H1 (cell line): Measurements from ENCODE around the gene SLC25A38. TPM values are rescaled to one million over a fixed set of nuclear protein-coding genes. Genes with fewer than 3 reads are reported as not detected.

ENCODE experiments used
- CTCF ChIA-PET: fragments of 300-600 bp; sonication (Branson Sonifier 250); formaldehyde crosslinking; loops from one replicate; lab custom pipeline; 2021; ENCODE audit not compliant: partially characterized antibody; lab: Charles Lee
- POLR2A ChIA-PET: fragments of 300-600 bp; sonication (Branson Sonifier 250); formaldehyde crosslinking; loops from one replicate; lab custom pipeline; 2021; ENCODE audit warnings: inconsistent platforms; ENCODE audit not compliant: partially characterized antibody; lab: Charles Lee
- DNase-seq, 2 experiments: peaks; one replicate each; pipeline versions ENCODE4 v3.0.0 to v3.0.0-alpha.2; 2010 to 2022; ENCODE audit warnings: low spot score in 2 of 2, low read depth in 1 of 2, mixed read lengths in 1 of 2
- FAIRE-seq: peaks from 2 replicates; lab custom pipeline; 2011; peaks lifted over from hg19 to GRCh38; lab: Jason Lieb, UNC
- H2AFZ ChIP-seq: 2 replicates; pipeline ENCODE4 v1.8.1; 2012; ENCODE audit warnings: low read length, inconsistent platforms
- H2AK5ac ChIP-seq: 2 replicates; pipeline ENCODE4 v1.6.1; 2013; ENCODE audit warnings: low read depth, low read length
- H2BK120ac ChIP-seq: replicated peaks from 2 replicates; pipeline ENCODE3; 2013; ENCODE audit warnings: low read depth, low read length, inconsistent platforms
- H2BK12ac ChIP-seq: 2 replicates; pipeline ENCODE4 v1.6.1; 2013; ENCODE audit warnings: low read depth, low read length
- H2BK15ac ChIP-seq: 2 replicates; pipeline ENCODE4 v1.6.1; 2013; ENCODE audit warnings: low read length
- H2BK20ac ChIP-seq: 2 replicates; pipeline ENCODE4 v1.6.1; 2013; ENCODE audit warnings: low read length
- H2BK5ac ChIP-seq: 2 replicates; pipeline ENCODE4 v1.6.1; 2013; ENCODE audit warnings: low read depth, low read length
- H3K14ac ChIP-seq: 2 replicates; pipeline ENCODE4 v1.6.1; 2013; ENCODE audit warnings: inconsistent platforms; ENCODE audit not compliant: insufficient read length
- H3K18ac ChIP-seq: 2 replicates; pipeline ENCODE4 v1.6.1; 2013; ENCODE audit warnings: low read length; ENCODE audit errors: extremely low read depth
- H3K23ac ChIP-seq: 2 replicates; pipeline ENCODE4 v1.6.1; 2013; ENCODE audit warnings: inconsistent platforms; ENCODE audit not compliant: insufficient read length
- H3K23me2 ChIP-seq: 2 replicates; pipeline ENCODE4 v1.6.1; 2013; ENCODE audit warnings: low read depth, low read length
- H3K27ac ChIP-seq: 2 replicates; pipeline ENCODE4 v1.6.1; 2011; ENCODE audit warnings: low read depth, low read length, inconsistent platforms
- H3K27me3 ChIP-seq, 4 experiments: replicated peaks in 1 of 4; 1 replicate in 1 of 4; 2 replicates in 3 of 4; pipeline versions ENCODE4 v1.6.1 to v1.8.1; 2011 to 2013; ENCODE audit warnings: low read length in 3 of 4, mild to moderate bottlenecking in 3 of 4, inconsistent platforms in 2 of 4, mixed read lengths in 2 of 4, moderate library complexity in 1 of 4; ENCODE audit not compliant: control insufficient read depth in 3 of 4, insufficient read depth in 3 of 4; ENCODE audit errors: extremely low read depth in 1 of 4
- H3K36me3 ChIP-seq, 4 experiments: 2 replicates each; pipeline versions ENCODE4 v1.6.1 to v1.8.1; 2011 to 2013; ENCODE audit warnings: mild to moderate bottlenecking in 4 of 4, low read length in 3 of 4, moderate library complexity in 2 of 4, control low read depth in 1 of 4, inconsistent platforms in 1 of 4; ENCODE audit not compliant: insufficient read depth in 4 of 4, control insufficient read depth in 2 of 4
- H3K4ac ChIP-seq: replicated peaks from 2 replicates; pipeline ENCODE3; 2013; ENCODE audit warnings: low read length, low read depth, mixed read lengths, inconsistent platforms; ENCODE audit not compliant: insufficient read length
- H3K4me1 ChIP-seq, 4 experiments: replicated peaks in 1 of 4; 1 replicate in 1 of 4; 2 replicates in 3 of 4; pipeline versions ENCODE4 v1.6.1 to v1.8.1; 2011 to 2013; ENCODE audit warnings: low read length in 3 of 4, inconsistent platforms in 2 of 4, mixed read lengths in 1 of 4; ENCODE audit not compliant: insufficient read depth in 4 of 4, control insufficient read depth in 3 of 4
- H3K4me2 ChIP-seq, 2 experiments: 2 replicates each; pipeline versions ENCODE4 v1.6.1 to v1.8.1; 2011 to 2013; ENCODE audit warnings: low read depth in 2 of 2, low read length in 2 of 2, control low read depth in 1 of 2, inconsistent platforms in 1 of 2, mild to moderate bottlenecking in 1 of 2; ENCODE audit not compliant: insufficient read depth in 1 of 2
- H3K4me3 ChIP-seq, 4 experiments: fragments of 200-600, 300-600 bp in 1 of 4; sonication (generic), shearing (Covaris generic), sonication (Bioruptor Twin) in 1 of 4; 2 replicates each; pipeline versions ENCODE4 v1.5.1 to v1.8.1; 2011 to 2016; ENCODE audit warnings: low read length in 4 of 4, low read depth in 3 of 4, control low read depth in 2 of 4, inconsistent platforms in 2 of 4, mild to moderate bottlenecking in 2 of 4, mixed read lengths in 1 of 4, moderate library complexity in 1 of 4; ENCODE audit not compliant: insufficient read depth in 2 of 4; ENCODE audit errors: extremely low read depth in 1 of 4
- H3K56ac ChIP-seq: replicated peaks from 2 replicates; pipeline ENCODE3; 2013; ENCODE audit warnings: low read depth, mild to moderate bottlenecking, mixed read lengths, low read length, inconsistent platforms; ENCODE audit not compliant: insufficient read length
- H3K79me1 ChIP-seq: 2 replicates; pipeline ENCODE4 v1.6.1; 2013; ENCODE audit warnings: low read depth, low read length, control low read depth
- H3K79me2 ChIP-seq, 2 experiments: 2 replicates each; pipeline versions ENCODE4 v1.6.1 to v1.8.1; 2012 to 2013; ENCODE audit warnings: low read length in 2 of 2, mild to moderate bottlenecking in 2 of 2, inconsistent platforms in 1 of 2; ENCODE audit not compliant: insufficient read depth in 2 of 2, control insufficient read depth in 1 of 2
- H3K9ac ChIP-seq, 4 experiments: replicated peaks in 1 of 4; 1 replicate in 1 of 4; 2 replicates in 3 of 4; pipeline versions ENCODE4 v1.6.1 to v1.8.1; 2011 to 2013; ENCODE audit warnings: low read depth in 3 of 4, low read length in 3 of 4, control low read depth in 2 of 4, mild to moderate bottlenecking in 2 of 4, moderate library complexity in 2 of 4, inconsistent platforms in 1 of 4; ENCODE audit errors: extremely low read depth in 1 of 4
- H3K9me3 ChIP-seq, 2 experiments: 2 replicates each; pipeline versions ENCODE4 v1.6.1 to v1.8.1; 2012 to 2013; ENCODE audit warnings: mild to moderate bottlenecking in 2 of 2, moderate library complexity in 2 of 2, control low read depth in 1 of 2, inconsistent platforms in 1 of 2, low read depth in 1 of 2, low read length in 1 of 2, mixed read lengths in 1 of 2; ENCODE audit not compliant: insufficient read depth in 2 of 2
- H4K20me1 ChIP-seq, 2 experiments: replicated peaks in 1 of 2; 2 replicates each; pipeline versions ENCODE3 to v1.8.1; 2011 to 2013; ENCODE audit warnings: inconsistent platforms in 2 of 2, low read length in 2 of 2, mild to moderate bottlenecking in 1 of 2; ENCODE audit not compliant: insufficient read depth in 2 of 2, control insufficient read depth in 1 of 2
- H4K5ac ChIP-seq: 2 replicates; pipeline ENCODE4 v1.6.1; 2013; ENCODE audit warnings: low read length, low read depth, mixed read lengths, inconsistent platforms; ENCODE audit not compliant: insufficient read length
- H4K8ac ChIP-seq: 2 replicates; pipeline ENCODE4 v1.8.0; 2013; ENCODE audit warnings: mild to moderate bottlenecking, moderate library complexity, low read length, inconsistent platforms; ENCODE audit not compliant: insufficient read depth; ENCODE audit errors: extremely low read depth
- H4K91ac ChIP-seq: replicated peaks from 2 replicates; pipeline ENCODE3; 2013; ENCODE audit warnings: low read length, mixed read lengths, inconsistent platforms; ENCODE audit not compliant: insufficient read length
- ASH2L ChIP-seq: fragments of 200-600, 300-600 bp; sonication (generic); IDR thresholded peaks from one replicate; pipeline ENCODE4 v1.7.1; 2017; ENCODE audit warnings: low read length
- E2F6 ChIP-seq: IDR thresholded peaks from 2 replicates; pipeline ENCODE4 v1.6.1; 2012; ENCODE audit warnings: inconsistent platforms
- EP300 ChIP-seq, 2 experiments: IDR thresholded peaks; 1 replicate in 1 of 2; 2 replicates in 1 of 2; pipeline ENCODE4 v1.6.1; 2011 to 2012; ENCODE audit warnings: low read depth in 2 of 2, low read length in 2 of 2, mild to moderate bottlenecking in 2 of 2, borderline replicate concordance in 1 of 2, inconsistent platforms in 1 of 2, moderate library complexity in 1 of 2
- FOSL1 ChIP-seq: IDR thresholded peaks from 2 replicates; pipeline ENCODE4 v1.6.1; 2011; ENCODE audit warnings: mild to moderate bottlenecking, low read depth, low read length, moderate library complexity; ENCODE audit not compliant: insufficient read depth
- GABPA ChIP-seq: IDR thresholded peaks from 2 replicates; pipeline ENCODE4 v1.6.1; 2011; ENCODE audit warnings: mild to moderate bottlenecking, low read length, moderate library complexity, borderline replicate concordance; ENCODE audit not compliant: insufficient read depth
- HDAC6 ChIP-seq: IDR thresholded peaks from one replicate; pipeline ENCODE4 v1.7.1; 2012; ENCODE audit warnings: low read depth, mild to moderate bottlenecking, inconsistent platforms, low read length, moderate library complexity
- PHF8 ChIP-seq: fragments of 200-600 bp; sonication (generic); conservative IDR thresholded peaks from 2 replicates; pipeline ENCODE4 v1.7.1; 2012; ENCODE audit warnings: low read depth, mild to moderate bottlenecking, inconsistent platforms, low read length, moderate library complexity
- RFX5 ChIP-seq: IDR thresholded peaks from 2 replicates; pipeline ENCODE4 v1.6.1; 2011; ENCODE audit warnings: low read depth, low read length, improper control_type of control experiment, borderline replicate concordance
- SIX5 ChIP-seq: IDR thresholded peaks from 2 replicates; pipeline ENCODE4 v1.6.1; 2011; ENCODE audit warnings: mild to moderate bottlenecking, low read depth, low read length
- SRF ChIP-seq: IDR thresholded peaks from 2 replicates; pipeline ENCODE4 v1.6.1; 2011; ENCODE audit warnings: mild to moderate bottlenecking, low read depth, low read length, moderate library complexity
- ZNF274 ChIP-seq: IDR thresholded peaks from 2 replicates; pipeline ENCODE4 v1.7.0; 2012; ENCODE audit warnings: low read length, borderline replicate concordance; ENCODE audit errors: extremely low read depth
- WGBS, 2 experiments: shearing (Covaris generic) in 1 of 2; methylation state at CpG; one replicate each; pipeline versions ENCODE4 v1.1.6 to v1.1.7; 2013 to 2015; ENCODE audit warnings: low lambda C conversion rate in 2 of 2, mixed read lengths in 2 of 2, inconsistent platforms in 1 of 2, low coverage in 1 of 2, missing lambda C conversion rate in 1 of 2; ENCODE audit not compliant: insufficient replicate concordance in 2 of 2, insufficient coverage in 1 of 2, insufficient read length in 1 of 2; ENCODE audit errors: extremely low coverage in 1 of 2, missing lambda C conversion rate in 1 of 2; 5-methylcytosine and 5-hydroxymethylcytosine counted together
- polyA plus RNA-seq, 7 experiments: library from polyadenylated mRNA; depleted of rRNA in 3 of 7; stranded (reverse) in 5 of 7; unstranded in 2 of 7; fragments of >200 nt in 5 of 7; fragments of 200-250 nt in 2 of 7; gene quantifications; 1 replicate in 5 of 7; 2 replicates in 1 of 7; 4 replicates in 1 of 7; pipeline versions ENCODE4 v1.2.1 to v1.2.3, GENCODE V29; 2011 to 2013; ENCODE audit warnings: missing spikeins in 2 of 7, mixed read lengths in 2 of 7
- total RNA-seq: library from RNA; stranded (reverse); fragmentation: NEBNext Ultra II Directional; extraction: Animal tissue kit (Norgen Biotek cat#: 25700); gene quantifications from 2 replicates; pipeline ENCODE4 v1.2.1, GENCODE V29; 2021

Gene SLC25A38
- total and polyA plus RNA-seq, 2 of the 8 experiments (the other 6 are each of a cell fraction or from before 2014, with no cell fraction given): 41.2 to 45.8 TPM

GRCh38 chr3:39378957-39379777 lies 4.0 kb upstream of the SLC25A38 start:
- Histone ChIP-seq H3K27ac (no peak overlapping the region), H2BK15ac (no peak overlapping the region), H2BK12ac (no peak overlapping the region), H3K9me3 (no peaks in the 10 kb centered on the region), H3K56ac (no peak overlapping the region), H2BK5ac (no peak overlapping the region), H4K91ac (no peak overlapping the region), H4K20me1 (no peaks in the 10 kb centered on the region), H3K4ac (no peak overlapping the region), H3K36me3 (no peaks in the 10 kb centered on the region), H2BK20ac (no peak overlapping the region), H3K4me3 (no peak overlapping the region), H3K14ac (no peak overlapping the region), H3K9ac (no peak overlapping the region; a peak in 1 of 7 replicates), H2BK120ac (no peak overlapping the region), H3K79me1 (no peaks in the 10 kb centered on the region), H3K23me2 (no peaks in the 10 kb centered on the region), H3K27me3 (no peaks in the 10 kb centered on the region), H3K18ac (no peak overlapping the region), H4K8ac (no peak overlapping the region), H4K5ac (no peak overlapping the region), H3K23ac (no peak overlapping the region), H3K4me2 (no peak overlapping the region), H3K79me2 (peaks cover 0 to 5% of the 10 kb centered on the region in 2 experiments; a peak in 1 of 4 replicates), H2AK5ac (no peak overlapping the region), H3K4me1 (peaks cover 0 to 5% (median 0%) of the 10 kb centered on the region in 4 experiments; a peak in 2 of 7 replicates), H2AFZ (no peak overlapping the region)
- ChIA-PET CTCF (interaction anchor here (0.7 to 11.5 kb wide), 12 partner anchors 12 to 253 kb away, joined by 3 to 169 read pairs (median 6); partner anchors contain the start of gene CCR8), POLR2A (interaction anchor here (0.6 to 33.7 kb wide), 2 partner anchors 31 to 88 kb away, joined by 3 to 771 read pairs; partner anchors contain the start of gene RPSA)
- DNase-seq: no peak
- no peak for FAIRE-seq
- WGBS, 2 experiments: 96% methylated on average over 10 of the region's 10 CpGs; no CpG with 5 or more reads in 1 of the 2 experiments
- TF ChIP-seq SRF (no peak), HDAC6 (no peak), ASH2L (no peak), FOSL1 (no peak), E2F6 (no peak), ZNF274 (no peak), GABPA (no peak), RFX5 (no peak), PHF8 (no peak), SIX5 (no peak), EP300 (IDR thresholded peaks at IDR 0.05; ENCODE audit: borderline replicate concordance in 1 of 2, low read depth in 2 of 2, low read length in 2 of 2) (no peak)
